Putamen (tissue), 1 donor: ENCODE data around the gene ADGRB3.
"Not testable (repeated sequence)": the region's sequence is repeated elsewhere in the genome, so short reads cannot be mapped to it uniquely, and the experiment has no call there.

Experiments
- DNase-seq: peaks from one replicate; pipeline ENCODE4 v3.0.0-alpha.2; 2016; ENCODE audit warnings: low spot score

Gene ADGRB3

GRCh38 chr6:69038841-69039240, 403.8 kb downstream of the ADGRB3 start:
- DNase-seq = no peak

- DNase-seq = no peak
Observed at GRCh38 chr6:69042297-69042696, 407.2 kb downstream of the ADGRB3 start.

- DNase-seq = no peak
Observed at GRCh38 chr6:69044534-69044933, 409.5 kb downstream of the ADGRB3 start.

GRCh38 chr6:69059413-69059812, 424.3 kb downstream of the ADGRB3 start:
- no peak for DNase-seq

- DNase-seq = no peak
Observed at GRCh38 chr6:69061066-69061465, 426.0 kb downstream of the ADGRB3 start.

- no peak for DNase-seq
Observed at GRCh38 chr6:69063401-69063800, 428.3 kb downstream of the ADGRB3 start.

- no peak for DNase-seq
Observed at GRCh38 chr6:69064226-69064625, 429.1 kb downstream of the ADGRB3 start.

- no peak for DNase-seq
Observed at GRCh38 chr6:69069881-69070280, 434.8 kb downstream of the ADGRB3 start.

GRCh38 chr6:69072796-69073195, 437.7 kb downstream of the ADGRB3 start:
- DNase-seq = no peak

GRCh38 chr6:69084746-69085335, 449.8 kb downstream of the ADGRB3 start:
- no peak for DNase-seq

- DNase-seq = no peak
Observed at GRCh38 chr6:69086689-69087088, 451.6 kb downstream of the ADGRB3 start.

- no peak for DNase-seq
Observed at GRCh38 chr6:69089539-69089938, 454.5 kb downstream of the ADGRB3 start.

GRCh38 chr6:69090132-69090531, 455.1 kb downstream of the ADGRB3 start:
- DNase-seq = no peak

GRCh38 chr6:69096681-69097080, 461.6 kb downstream of the ADGRB3 start:
- no peak for DNase-seq

GRCh38 chr6:69097948-69098347, 462.9 kb downstream of the ADGRB3 start:
- DNase-seq = no peak

GRCh38 chr6:69098910-69099309, 463.8 kb downstream of the ADGRB3 start:
- DNase-seq = no peak

GRCh38 chr6:69100772-69101171, 465.7 kb downstream of the ADGRB3 start:
- DNase-seq = no peak

GRCh38 chr6:69102416-69102815, 467.3 kb downstream of the ADGRB3 start:
- DNase-seq = no peak

GRCh38 chr6:69105288-69105687, 470.2 kb downstream of the ADGRB3 start:
- DNase-seq = no peak

- no peak for DNase-seq
Observed at GRCh38 chr6:69106511-69106910, 471.4 kb downstream of the ADGRB3 start.

GRCh38 chr6:69111301-69111700, 476.2 kb downstream of the ADGRB3 start:
- DNase-seq = no peak

GRCh38 chr6:69116658-69117057, 481.6 kb downstream of the ADGRB3 start:
- DNase-seq = no peak

GRCh38 chr6:69121461-69122406, 486.7 kb downstream of the ADGRB3 start:
- not testable (repeated sequence) for DNase-seq

- DNase-seq = no peak
Observed at GRCh38 chr6:69122407-69122773, 487.3 kb downstream of the ADGRB3 start.
